MCF 10A (cell line): ENCODE results near the gene OR8J1. TPM values are rescaled to one million over a fixed set of nuclear protein-coding genes. Genes with fewer than 3 reads are reported as not detected.

Source experiments
- BruUV-seq: library from RNA; stranded (reverse); fragments of 400-500 nt; replicated peaks from 2 replicates; lab custom pipeline; 2021; lab: Mats Ljungman, UMichigan
- CTCF ChIA-PET: fragments of 300-600 bp; sonication (Branson Sonifier 250); formaldehyde crosslinking; extraction: SDS; loops from one replicate; lab custom pipeline; 2021; ENCODE audit warnings: antibody characterized with exemption, inconsistent platforms; lab: Yijun Ruan, JAX
- POLR2A ChIA-PET: fragments of 300-600, 350-650 bp; sonication (Branson Sonifier 250); formaldehyde crosslinking; extraction: SDS; loops from one replicate; lab custom pipeline; 2020; ENCODE audit warnings: antibody characterized with exemption, inconsistent platforms; lab: Yijun Ruan, JAX
- DNase-seq: peaks from one replicate; pipeline ENCODE4 v3.0.0-alpha.2; 2018; ENCODE audit not compliant: unreplicated experiment
- H3K27ac Mint-ChIP-seq: one replicate; pipeline ENCODE4 v1.8.0; 2022; ENCODE audit warnings: mild to moderate bottlenecking, low read depth, mixed read lengths; ENCODE audit not compliant: unreplicated experiment
- H3K27me3 Mint-ChIP-seq: one replicate; pipeline ENCODE4 v1.8.0; 2022; ENCODE audit warnings: mixed read lengths; ENCODE audit not compliant: insufficient read depth, unreplicated experiment
- H3K36me3 Mint-ChIP-seq: one replicate; pipeline ENCODE4 v1.8.0; 2022; ENCODE audit warnings: mild to moderate bottlenecking, moderate library complexity, mixed read lengths; ENCODE audit not compliant: insufficient read depth, unreplicated experiment
- H3K4me1 Mint-ChIP-seq: one replicate; pipeline ENCODE4 v1.8.0; 2022; ENCODE audit warnings: mixed read lengths; ENCODE audit not compliant: insufficient read depth, unreplicated experiment
- H3K4me3 Mint-ChIP-seq: one replicate; pipeline ENCODE4 v1.8.0; 2022; ENCODE audit warnings: mild to moderate bottlenecking, moderate library complexity, mixed read lengths; ENCODE audit not compliant: unreplicated experiment
- H3K9me3 Mint-ChIP-seq: one replicate; pipeline ENCODE4 v1.8.0; 2022; ENCODE audit warnings: mixed read lengths; ENCODE audit not compliant: unreplicated experiment
- intact Hi-C: fragments of 100-400 bp; cut with micrococcal nuclease; formaldehyde crosslinking; loops from 2 replicates; pipeline ENCODE4 v1.14.1; 2022
- total RNA-seq: library from RNA; stranded (reverse); gene quantifications from 2 replicates; pipeline ENCODE4 v1.2.3, GENCODE V29; 2022
- TF ChIP-seq, protein P1 (sequence below): fragments of 200-600 bp; IDR thresholded peaks from one replicate; pipeline ENCODE4 v1.8.0; 2022; ENCODE audit warnings: antibody characterized with exemption, mild to moderate bottlenecking; ENCODE audit not compliant: unreplicated experiment

Gene OR8J1
- total RNA-seq, 1 experiment from 2014 or later, result not detected

DNA sequence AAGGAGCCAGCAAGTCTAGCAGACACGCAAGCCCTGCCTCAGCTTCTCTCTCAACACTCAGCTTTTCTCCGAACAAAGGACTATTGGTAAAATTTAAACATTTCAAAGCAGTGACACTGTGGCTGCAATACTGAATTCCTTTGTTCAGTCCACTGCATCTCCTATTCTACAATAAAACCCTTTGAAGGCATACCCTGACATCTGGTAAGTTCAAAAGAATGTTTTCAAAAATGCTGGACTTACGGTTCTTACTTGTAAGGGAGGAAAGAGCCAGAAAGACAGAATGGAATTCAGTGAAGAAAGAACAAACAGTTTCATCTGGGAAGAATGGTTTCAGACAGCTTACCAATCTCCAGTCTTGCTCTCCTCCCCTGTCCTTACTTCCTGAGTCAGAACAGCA lies 20.9 kb upstream of the OR8J1 start:
- ChIA-PET CTCF (no interaction called here), POLR2A (no interaction called here)
- intact Hi-C loops, result no loop called here

DNA sequence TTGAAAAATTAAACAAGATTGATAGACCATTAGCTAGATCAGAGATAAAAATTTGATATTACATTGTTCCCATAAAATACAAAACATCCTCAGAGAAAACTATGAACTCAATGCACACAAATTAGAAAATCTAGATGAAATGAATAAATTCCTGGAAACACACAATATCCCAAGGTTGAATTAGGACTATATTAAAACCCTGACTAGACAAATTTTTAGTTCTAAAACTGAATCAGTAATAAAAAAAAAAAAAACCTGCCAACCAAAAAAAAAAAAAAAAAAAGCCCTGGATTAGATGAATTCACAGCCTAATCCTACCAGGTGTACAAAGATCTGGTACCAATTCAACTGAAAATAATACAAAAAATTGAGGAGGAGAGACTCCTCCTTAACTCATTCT lies 13.8 kb upstream of the OR8J1 start:
- Mint-ChIP-seq H3K4me3 (no peak overlapping the region), H3K9me3 (peaks cover 13% of the 10 kb centered on the region)
- DNase-seq, result no peak

More for the DNA sequence above, 20.9 kb upstream of the OR8J1 start:
- TF ChIP-seq, protein P1, sequence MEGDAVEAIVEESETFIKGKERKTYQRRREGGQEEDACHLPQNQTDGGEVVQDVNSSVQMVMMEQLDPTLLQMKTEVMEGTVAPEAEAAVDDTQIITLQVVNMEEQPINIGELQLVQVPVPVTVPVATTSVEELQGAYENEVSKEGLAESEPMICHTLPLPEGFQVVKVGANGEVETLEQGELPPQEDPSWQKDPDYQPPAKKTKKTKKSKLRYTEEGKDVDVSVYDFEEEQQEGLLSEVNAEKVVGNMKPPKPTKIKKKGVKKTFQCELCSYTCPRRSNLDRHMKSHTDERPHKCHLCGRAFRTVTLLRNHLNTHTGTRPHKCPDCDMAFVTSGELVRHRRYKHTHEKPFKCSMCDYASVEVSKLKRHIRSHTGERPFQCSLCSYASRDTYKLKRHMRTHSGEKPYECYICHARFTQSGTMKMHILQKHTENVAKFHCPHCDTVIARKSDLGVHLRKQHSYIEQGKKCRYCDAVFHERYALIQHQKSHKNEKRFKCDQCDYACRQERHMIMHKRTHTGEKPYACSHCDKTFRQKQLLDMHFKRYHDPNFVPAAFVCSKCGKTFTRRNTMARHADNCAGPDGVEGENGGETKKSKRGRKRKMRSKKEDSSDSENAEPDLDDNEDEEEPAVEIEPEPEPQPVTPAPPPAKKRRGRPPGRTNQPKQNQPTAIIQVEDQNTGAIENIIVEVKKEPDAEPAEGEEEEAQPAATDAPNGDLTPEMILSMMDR, result no peak
- Mint-ChIP-seq H3K27me3 (no peaks in the 10 kb centered on the region), H3K4me1 (no peaks in the 10 kb centered on the region), H3K36me3 (no peaks in the 10 kb centered on the region), H3K4me3 (no peak overlapping the region), H3K27ac (no peak overlapping the region), H3K9me3 (peaks cover 11% of the 10 kb centered on the region)
- no TSS peak for BruUV-seq
- no peak for DNase-seq

GRCh38 chr11:56345739-56346138 lies 8.4 kb upstream of the OR8J1 start, which contains the start of gene OR8K1:
OR8K1 (plus strand) TSS chr11:56346039; CDS start chr11:56346039, 0 bp downstream.
- DNase-seq, result no peak
- TF ChIP-seq, protein P1, result no peak
- ChIA-PET CTCF (no interaction called here), POLR2A (no interaction called here)
- H3K9me3 Mint-ChIP-seq, result peaks cover 18% of the 10 kb centered on the region
- no peak within 1 kb of the TSS for H3K4me3 Mint-ChIP-seq
- H3K27ac Mint-ChIP-seq, result no peak within 1 kb of the TSS
- intact Hi-C loops, result no loop called here
- no peaks in the 10 kb centered on the region for H3K4me1 Mint-ChIP-seq
- H3K27me3 Mint-ChIP-seq, result no peaks in the 10 kb centered on the region
- H3K36me3 Mint-ChIP-seq, result no peaks in the 10 kb centered on the region
- BruUV-seq, result no TSS peak

More for the DNA sequence above, 13.8 kb upstream of the OR8J1 start:
- H3K27me3 Mint-ChIP-seq, result no peaks in the 10 kb centered on the region
- H3K36me3 Mint-ChIP-seq, result no peaks in the 10 kb centered on the region
- TF ChIP-seq, protein P1, result no peak
- H3K4me1 Mint-ChIP-seq, result no peaks in the 10 kb centered on the region
- no peak overlapping the region for H3K27ac Mint-ChIP-seq
- ChIA-PET POLR2A (no interaction called here), CTCF (no interaction called here)
- intact Hi-C loops, result no loop called here
- no TSS peak for BruUV-seq

GRCh38 chr11:56375324-56375723 lies 21.2 kb downstream of the OR8J1 start, which contains the start of gene OR8U1:
OR8U1 (plus strand) TSS chr11:56375624; CDS start chr11:56375624, 0 bp downstream.
- no peak for DNase-seq
- Mint-ChIP-seq H3K4me1 (no peaks in the 10 kb centered on the region), H3K27me3 (no peaks in the 10 kb centered on the region), H3K36me3 (no peaks in the 10 kb centered on the region), H3K27ac (no peak within 1 kb of the TSS), H3K4me3 (no peak within 1 kb of the TSS), H3K9me3 (peaks cover 38% of the 10 kb centered on the region)
- BruUV-seq, result no TSS peak
- intact Hi-C loops, result no loop called here
- ChIA-PET POLR2A (no interaction called here), CTCF (no interaction called here)
- TF ChIP-seq, protein P1, result no peak
